HG03039 (cell line): ENCODE data around the gene ITGAD.
"Not testable (repeated sequence)": the region's sequence is repeated elsewhere in the genome, so short reads cannot be mapped to it uniquely, and the experiment has no call there.

ENCODE experiments used
- ATAC-seq: cut with Tn5 transposase; IDR thresholded peaks from one replicate; pipeline ENCODE4 v1.9.1; 2021; ENCODE audit warnings: mild to moderate bottlenecking, moderate library complexity; ENCODE audit not compliant: unreplicated experiment

ITGAD gene

GRCh38 chr16:31403590-31404352 lies 10.6 kb downstream of the ITGAD start:
- no peak for ATAC-seq

GRCh38 chr16:31404353-31405064 lies 11.4 kb downstream of the ITGAD start:
- no peak for ATAC-seq

- ATAC-seq, result no peak
Observed at GRCh38 chr16:31407406-31407805, 14.3 kb downstream of the ITGAD start.

- no peak for ATAC-seq
Observed at GRCh38 chr16:31409433-31409832, 16.3 kb downstream of the ITGAD start.

DNA sequence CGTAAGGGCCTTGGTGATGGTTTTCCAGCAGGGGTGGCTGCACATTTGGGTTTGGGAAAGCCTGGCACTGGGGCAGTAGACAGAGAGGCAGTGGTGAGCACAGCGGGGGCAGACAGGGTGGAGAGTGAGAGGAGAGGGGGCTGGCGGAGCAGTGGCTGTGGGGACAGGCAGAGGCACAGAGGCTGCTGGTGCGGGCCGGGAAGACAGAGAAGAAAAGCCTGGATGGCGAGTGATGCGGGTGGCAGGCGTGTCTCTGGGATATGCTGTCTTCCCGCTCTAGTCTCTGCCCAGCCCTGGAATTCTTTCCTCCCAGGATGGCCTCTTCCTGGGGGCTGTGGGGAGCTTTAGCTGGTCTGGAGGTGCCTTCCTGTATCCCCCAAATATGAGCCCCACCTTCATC lies 16.9 kb downstream of the ITGAD start:
- ATAC-seq, result no peak

- ATAC-seq, result no peak
Observed at GRCh38 chr16:31411024-31411844, 18.1 kb downstream of the ITGAD start.

DNA sequence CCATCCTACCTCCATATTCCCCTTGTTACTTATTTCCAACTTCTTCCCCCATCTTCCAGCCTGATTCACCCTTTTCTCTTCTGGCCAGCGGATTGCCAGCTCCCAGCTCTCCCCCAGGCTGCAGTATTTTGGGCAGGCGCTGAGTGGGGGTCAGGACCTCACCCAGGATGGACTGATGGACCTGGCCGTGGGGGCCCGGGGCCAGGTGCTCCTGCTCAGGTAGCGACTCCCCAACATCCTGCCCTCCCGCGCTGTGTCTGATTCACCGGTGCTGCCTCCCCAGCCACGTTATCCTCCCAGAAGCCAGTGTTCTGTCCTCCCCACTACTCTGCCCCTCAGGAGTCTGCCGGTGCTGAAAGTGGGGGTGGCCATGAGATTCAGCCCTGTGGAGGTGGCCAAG lies 19.6 kb downstream of the ITGAD start:
- ATAC-seq, result no peak

GRCh38 chr16:31413381-31413780 lies 20.2 kb downstream of the ITGAD start:
- ATAC-seq, result no peak

GRCh38 chr16:31413943-31414342 lies 20.8 kb downstream of the ITGAD start:
- no peak for ATAC-seq

DNA sequence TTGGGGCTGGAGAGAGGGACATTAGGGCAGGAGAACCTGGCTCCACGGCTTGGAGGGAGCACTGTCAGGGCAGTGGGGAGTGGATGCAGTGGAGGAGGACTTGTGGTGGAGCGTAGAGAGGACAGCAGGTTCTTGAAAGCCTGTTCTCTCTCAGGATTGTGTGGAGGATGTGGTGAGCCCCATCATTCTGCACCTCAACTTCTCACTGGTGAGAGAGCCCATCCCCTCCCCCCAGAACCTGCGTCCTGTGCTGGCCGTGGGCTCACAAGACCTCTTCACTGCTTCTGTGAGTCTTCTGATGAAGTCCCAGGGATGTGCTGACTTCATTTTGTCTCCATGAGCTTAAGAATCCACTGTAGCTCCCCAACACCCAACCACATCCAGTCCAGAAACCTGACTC lies 21.6 kb downstream of the ITGAD start:
- no peak for ATAC-seq

GRCh38 chr16:31416371-31416770 lies 23.2 kb downstream of the ITGAD start:
- no peak for ATAC-seq

- ATAC-seq, result not testable (repeated sequence)
Observed at GRCh38 chr16:31417036-31417435, 23.9 kb downstream of the ITGAD start.

- ATAC-seq, result no peak
Observed at GRCh38 chr16:31417916-31418315, 24.8 kb downstream of the ITGAD start.

DNA sequence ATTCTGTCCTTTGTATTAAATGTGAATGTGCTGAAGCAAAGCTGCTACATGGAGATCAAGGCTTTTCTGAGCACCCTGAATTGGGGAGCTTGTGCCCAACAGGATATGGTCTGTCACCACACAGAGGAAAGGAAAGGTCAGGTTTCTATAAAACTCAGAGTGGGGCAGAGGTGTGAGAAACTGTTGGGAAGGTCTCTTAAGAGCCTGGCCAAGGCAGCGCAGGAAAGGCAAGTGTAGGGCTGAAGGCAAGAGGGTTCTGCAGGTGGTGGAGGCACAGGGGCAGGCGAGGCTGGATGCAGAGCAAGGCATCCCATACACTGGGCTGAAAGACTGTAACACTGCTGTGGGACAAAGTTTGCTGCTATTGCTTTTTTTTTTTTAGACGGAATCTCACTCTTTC lies 26.9 kb downstream of the ITGAD start:
- ATAC-seq, result no peak

DNA sequence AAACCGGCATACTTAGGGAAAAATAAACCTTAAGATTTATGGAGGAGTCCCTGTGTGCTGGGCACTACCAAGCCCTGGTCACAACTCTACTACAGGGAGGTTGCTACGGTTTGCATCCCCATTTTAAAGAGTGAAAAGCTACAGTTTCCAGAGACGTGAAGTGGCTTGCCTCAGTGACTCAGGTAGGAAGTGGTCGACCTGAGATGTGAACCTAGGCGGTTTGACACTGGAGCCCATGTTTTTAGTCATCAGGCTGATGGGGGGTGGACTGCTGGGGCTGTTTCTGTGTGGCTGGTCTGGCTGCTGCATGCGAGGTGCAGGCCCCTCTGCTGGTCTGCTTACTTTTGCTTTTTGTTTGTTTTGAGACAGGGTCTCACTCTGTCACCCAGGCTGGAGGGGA lies 28.5 kb downstream of the ITGAD start:
- ATAC-seq, result no peak

- ATAC-seq, result no peak
Observed at GRCh38 chr16:31423241-31423640, 30.1 kb downstream of the ITGAD start.

DNA sequence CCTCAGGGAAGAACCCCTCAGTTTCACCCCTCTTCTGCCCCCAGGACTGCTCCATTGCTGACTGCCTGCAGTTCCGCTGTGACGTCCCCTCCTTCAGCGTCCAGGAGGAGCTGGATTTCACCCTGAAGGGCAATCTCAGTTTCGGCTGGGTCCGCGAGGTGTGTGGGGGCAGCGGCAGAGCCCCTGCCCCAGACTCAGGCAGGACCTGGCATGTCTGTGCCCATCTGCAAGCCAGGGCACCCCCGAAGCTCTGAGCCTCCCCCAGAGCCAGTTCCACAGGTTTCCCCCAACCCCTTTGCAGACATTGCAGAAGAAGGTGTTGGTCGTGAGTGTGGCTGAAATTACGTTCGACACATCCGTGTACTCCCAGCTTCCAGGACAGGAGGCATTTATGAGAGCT lies 30.7 kb downstream of the ITGAD start:
- ATAC-seq, result no peak

- ATAC-seq, result no peak
Observed at GRCh38 chr16:31427441-31428278, 34.5 kb downstream of the ITGAD start.

GRCh38 chr16:31428279-31428597 lies 35.1 kb downstream of the ITGAD start, which contains the start of gene COX6A2:
COX6A2 (minus strand) TSS chr16:31428360; CDS start chr16:31428325, 35 bp downstream.
- ATAC-seq, result no peak

DNA sequence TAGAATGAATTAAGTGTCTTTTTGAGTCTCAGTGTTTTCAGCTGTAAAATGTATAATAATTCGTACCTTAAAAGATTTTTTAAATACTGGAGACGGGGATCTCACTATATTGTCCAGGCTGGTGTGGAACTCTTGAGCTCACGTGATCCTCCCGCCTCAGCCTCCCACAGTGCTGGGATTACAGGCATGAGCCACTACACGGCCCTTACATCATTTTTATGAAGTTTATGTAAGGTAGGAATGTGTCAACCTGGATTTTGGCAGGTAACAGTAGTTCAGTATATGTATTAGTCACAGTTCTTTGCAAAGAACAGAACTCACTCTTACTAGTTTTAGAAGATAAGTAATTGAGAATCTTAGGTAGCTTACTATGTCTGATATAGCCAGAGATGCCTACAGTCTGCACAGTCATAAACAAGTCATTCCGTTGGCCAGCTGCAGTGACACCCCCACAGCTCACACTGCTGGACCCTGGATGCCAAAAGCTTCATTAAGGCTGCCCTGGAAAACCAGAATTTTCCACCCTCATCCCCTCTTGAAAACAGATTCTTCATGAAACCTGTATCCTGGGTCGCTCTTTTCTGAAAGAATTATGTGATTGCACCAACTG lies 35.6 kb downstream of the ITGAD start:
- no peak for ATAC-seq
